ENCODE data around the gene ZSCAN23. TPM values are rescaled to one million over a fixed set of nuclear protein-coding genes. Genes with fewer than 3 reads are reported as not detected.

ZSCAN23 gene
- total RNA-seq, 2 experiments from 2014 or later = 1.5 to 1.7 TPM

- no peak for DNase-seq
- POLR2A ChIA-PET = no interaction called here
- H3K27ac Mint-ChIP-seq = no peak overlapping the region
- H3K4me3 Mint-ChIP-seq = no peak overlapping the region
- CTCF ChIA-PET = no interaction called here
- H3K27me3 Mint-ChIP-seq = no peaks in the 10 kb centered on the region
- H3K4me1 Mint-ChIP-seq = peaks cover 25% of the 10 kb centered on the region
- H3K9me3 Mint-ChIP-seq = peaks cover 16% of the 10 kb centered on the region
- H3K36me3 Mint-ChIP-seq (ENCODE audit: low read depth) = peaks cover 85% of the 10 kb centered on the region
Observed at GRCh38 chr6:28390688-28391087, 52.6 kb downstream of the ZSCAN23 start.

GRCh38 chr6:28384143-28384533, 59.2 kb downstream of the ZSCAN23 start:
- Mint-ChIP-seq H3K27me3 (no peaks in the 10 kb centered on the region), H3K36me3 (ENCODE audit: low read depth) (peaks cover 89% of the 10 kb centered on the region), H3K4me1 (peaks cover 14% of the 10 kb centered on the region), H3K4me3 (no peak overlapping the region), H3K9me3 (peaks cover 5% of the 10 kb centered on the region), H3K27ac (no peak overlapping the region)
- DNase-seq = no peak
- ChIA-PET POLR2A (no interaction called here), CTCF (interaction anchor here (1.1 to 2.3 kb wide), 3 partner anchors 10 to 628 kb away, joined by 3 to 9 read pairs (median 5); no protein-coding TSS in a partner anchor)

- H3K4me1 Mint-ChIP-seq = peaks cover 14% of the 10 kb centered on the region
- H3K9me3 Mint-ChIP-seq = peaks cover 5% of the 10 kb centered on the region
- peak; percentile 13 for DNase-seq
- peak overlapping the region; percentile 46 for H3K4me3 Mint-ChIP-seq
- POLR2A ChIA-PET = no interaction called here
- no peaks in the 10 kb centered on the region for H3K27me3 Mint-ChIP-seq
- H3K27ac Mint-ChIP-seq = no peak overlapping the region
- H3K36me3 Mint-ChIP-seq (ENCODE audit: low read depth) = peaks cover 85% of the 10 kb centered on the region
- CTCF ChIA-PET = interaction anchor here (1.1 to 2.3 kb wide), 4 partner anchors 10 to 629 kb away, joined by 3 to 9 read pairs (median 4); no protein-coding TSS in a partner anchor
Observed at GRCh38 chr6:28383235-28384142, 59.8 kb downstream of the ZSCAN23 start.

Other genes starting within 250 kb of the ZSCAN23 start
- gene ZSCAN9, start 218.2 kb downstream of the ZSCAN23 start, total RNA-seq = 1 to 10 TPM; 1.5 to 1.6 TPM
- gene ZKSCAN4, start 191.2 kb downstream of the ZSCAN23 start, total RNA-seq = 1 to 10 TPM; 6.5 to 7.5 TPM
- gene NKAPL, start 184.2 kb downstream of the ZSCAN23 start, total RNA-seq = under 1 TPM in 1 of 2 experiments, not detected in 1; 0.12 TPM
- gene ZSCAN26, start 176.3 kb downstream of the ZSCAN23 start, total RNA-seq = 10 to 100 TPM in 1 of 2 experiments, 1 to 10 TPM in 1; 8.1 to 10.5 TPM
- 1 to 10 TPM; 1.5 to 1.7 TPM for gene PGBD1, start 161.9 kb downstream of the ZSCAN23 start, total RNA-seq
- under 1 TPM; 0.37 to 0.56 TPM for gene ZSCAN31, start 107.3 kb downstream of the ZSCAN23 start, total RNA-seq
- 1 to 10 TPM; 6.2 to 7.0 TPM for gene ZKSCAN3, start 93.5 kb downstream of the ZSCAN23 start, total RNA-seq
- gene ZSCAN12, start 43.7 kb downstream of the ZSCAN23 start, total RNA-seq = 1 to 10 TPM; 7.5 to 8.3 TPM
- not detected for gene GPX6, start 72.3 kb upstream of the ZSCAN23 start, total RNA-seq
- gene GPX5, start 82.4 kb upstream of the ZSCAN23 start, total RNA-seq = not detected

All from activated CD4-positive, alpha-beta T cell treated with anti-CD3 and anti-CD28 coated beads, Interleukin-2, amount 10 ng/mL, durations not matched to agents 7 days and 5 days (primary cell).